Stimulated activated naive B cell treated with anti-CD40 and anti-IgM and Interleukin-4, amounts not matched to agents 10 μg/mL and 1 μg/mL and 100 μg/mL, for 72 hours (primary cell): ENCODE data around the gene ACP7.

ENCODE experiments used
- ATAC-seq, 2 donors: fragments of 150-1000 bp; cut with Tn5 transposase; replicated peaks; 2 replicates each; pipeline ENCODE4 v1.10.0; 2021; ENCODE audit warnings: moderate library complexity in 1 of 2
- DNase-seq: peaks from one replicate; pipeline ENCODE4 v3.0.0; 2021
- H3K27ac Mint-ChIP-seq: one replicate; pipeline ENCODE4 v1.8.0; 2022; ENCODE audit warnings: mild to moderate bottlenecking, mixed read lengths
- H3K27me3 Mint-ChIP-seq, 2 donors: one replicate each; pipeline ENCODE4 v1.8.0; 2022; ENCODE audit warnings: mixed read lengths in 2 of 2
- H3K36me3 Mint-ChIP-seq, 2 donors: one replicate each; pipeline ENCODE4 v1.8.0; 2022; ENCODE audit warnings: mixed read lengths in 2 of 2, mild to moderate bottlenecking in 1 of 2
- H3K4me1 Mint-ChIP-seq, 2 donors: one replicate each; pipeline ENCODE4 v1.8.0; 2022; ENCODE audit warnings: mixed read lengths in 2 of 2, mild to moderate bottlenecking in 1 of 2
- H3K4me3 Mint-ChIP-seq, 2 donors: one replicate each; pipeline ENCODE4 v1.8.0; 2022; ENCODE audit warnings: mild to moderate bottlenecking in 2 of 2, mixed read lengths in 2 of 2, moderate library complexity in 1 of 2
- H3K9me3 Mint-ChIP-seq, 2 donors: one replicate each; pipeline ENCODE4 v1.8.0; 2022; ENCODE audit warnings: mixed read lengths in 2 of 2, mild to moderate bottlenecking in 1 of 2

The ACP7 gene, protein sequence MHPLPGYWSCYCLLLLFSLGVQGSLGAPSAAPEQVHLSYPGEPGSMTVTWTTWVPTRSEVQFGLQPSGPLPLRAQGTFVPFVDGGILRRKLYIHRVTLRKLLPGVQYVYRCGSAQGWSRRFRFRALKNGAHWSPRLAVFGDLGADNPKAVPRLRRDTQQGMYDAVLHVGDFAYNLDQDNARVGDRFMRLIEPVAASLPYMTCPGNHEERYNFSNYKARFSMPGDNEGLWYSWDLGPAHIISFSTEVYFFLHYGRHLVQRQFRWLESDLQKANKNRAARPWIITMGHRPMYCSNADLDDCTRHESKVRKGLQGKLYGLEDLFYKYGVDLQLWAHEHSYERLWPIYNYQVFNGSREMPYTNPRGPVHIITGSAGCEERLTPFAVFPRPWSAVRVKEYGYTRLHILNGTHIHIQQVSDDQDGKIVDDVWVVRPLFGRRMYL

GRCh38 chr19:39083983-39084731 lies at the start of gene ACP7:
TSS of gene ACP7 (plus strand) at chr19:39084368. CDS start at chr19:39085270, 902 bp downstream.
- Mint-ChIP-seq H3K27ac (peak within 1 kb of the TSS; percentile 56), H3K27me3 (peaks cover 47 to 49% of the 10 kb centered on the region in 2 donors), H3K4me1 (peaks cover 8 to 20% of the 10 kb centered on the region in 2 donors), H3K9me3 (no peaks in the 10 kb centered on the region), H3K4me3 (peak within 1 kb of the TSS in 1 of 2 donors; percentile 19), H3K36me3 (no peaks in the 10 kb centered on the region)
- DNase-seq (no peak), ATAC-seq (no peak)

DNA sequence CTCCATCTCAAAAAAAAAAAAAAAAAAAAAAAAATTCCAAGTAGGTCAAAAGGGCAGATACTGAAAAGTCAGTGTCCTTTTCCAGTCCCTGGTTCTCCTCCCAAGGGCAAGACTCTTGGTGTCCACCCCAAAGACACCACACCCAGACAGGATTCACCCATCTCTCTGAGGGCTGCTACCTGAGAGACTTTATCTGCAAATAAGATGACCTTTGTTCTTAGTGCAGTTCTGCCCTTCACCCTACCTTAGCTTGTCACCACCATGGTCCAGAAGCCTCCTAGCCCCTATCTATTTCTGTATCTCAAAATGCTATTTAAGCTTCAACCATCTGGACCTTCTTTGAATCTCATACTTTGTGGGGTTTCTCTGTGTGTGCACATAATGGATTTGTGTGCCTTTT lies 47.6 kb upstream of the ACP7 start:
- Mint-ChIP-seq H3K27ac (no peak overlapping the region), H3K27me3 (peaks cover 15 to 41% of the 10 kb centered on the region in 2 donors), H3K4me3 (no peak overlapping the region), H3K36me3 (peaks cover 0 to 3% of the 10 kb centered on the region in 2 donors), H3K4me1 (peaks cover 7 to 9% of the 10 kb centered on the region in 2 donors), H3K9me3 (peaks cover 2 to 3% of the 10 kb centered on the region in 2 donors)
- DNase-seq (no peak), ATAC-seq (no peak)

- H3K36me3 Mint-ChIP-seq: peaks cover 0 to 3% of the 10 kb centered on the region in 2 donors
- H3K27me3 Mint-ChIP-seq: peaks cover 15 to 40% of the 10 kb centered on the region in 2 donors
- H3K9me3 Mint-ChIP-seq: peaks cover 2 to 3% of the 10 kb centered on the region in 2 donors
- H3K27ac Mint-ChIP-seq: no peak overlapping the region
- DNase-seq: no peak
- H3K4me1 Mint-ChIP-seq: peaks cover 6 to 9% of the 10 kb centered on the region in 2 donors
- no peak overlapping the region for H3K4me3 Mint-ChIP-seq
- no peak for ATAC-seq
Measured at GRCh38 chr19:39037194-39037593, 47.0 kb upstream of the ACP7 start.

DNA sequence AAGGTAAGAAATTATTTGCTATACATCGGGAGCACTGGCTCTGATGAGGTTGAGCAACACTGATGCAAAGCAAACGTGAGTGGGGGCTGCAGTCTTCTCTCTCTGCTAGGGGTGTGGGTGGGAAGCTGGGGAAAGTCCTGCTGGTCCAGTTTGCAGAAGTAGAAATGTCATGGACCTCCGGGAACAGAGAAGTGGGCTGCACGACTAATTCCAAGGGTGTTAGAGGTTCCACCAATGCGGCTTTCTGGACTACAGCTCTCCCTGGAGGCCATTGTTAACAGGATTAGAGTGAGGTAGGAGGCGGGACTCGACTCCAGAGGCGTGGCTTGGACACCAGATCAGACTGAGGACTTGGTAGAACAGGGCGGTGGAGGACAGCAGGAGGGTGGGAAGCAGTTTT lies 46.1 kb upstream of the ACP7 start:
- no peak overlapping the region for H3K4me3 Mint-ChIP-seq
- H3K27ac Mint-ChIP-seq: no peak overlapping the region
- peaks cover 0 to 6% of the 10 kb centered on the region in 2 donors for H3K4me1 Mint-ChIP-seq
- ATAC-seq (peak in 1 of 2 donors; percentile 64), DNase-seq (no peak)
- H3K27me3 Mint-ChIP-seq: peaks cover 11 to 31% of the 10 kb centered on the region in 2 donors
- peaks cover 2 to 3% of the 10 kb centered on the region in 2 donors for H3K9me3 Mint-ChIP-seq
- H3K36me3 Mint-ChIP-seq: peaks cover 0 to 3% of the 10 kb centered on the region in 2 donors

- DNase-seq (no peak), ATAC-seq (no peak)
- Mint-ChIP-seq H3K27ac (no peak overlapping the region), H3K4me1 (no peaks in the 10 kb centered on the region), H3K9me3 (peaks cover 10 to 12% of the 10 kb centered on the region in 2 donors), H3K36me3 (peaks cover 0 to 3% of the 10 kb centered on the region in 2 donors), H3K27me3 (peaks cover 20 to 34% of the 10 kb centered on the region in 2 donors), H3K4me3 (no peak overlapping the region)
Measured at GRCh38 chr19:39045506-39045905, 38.7 kb upstream of the ACP7 start.

- Mint-ChIP-seq H3K4me1 (no peaks in the 10 kb centered on the region), H3K4me3 (no peak overlapping the region), H3K27me3 (peaks cover 20 to 31% of the 10 kb centered on the region in 2 donors), H3K27ac (no peak overlapping the region), H3K36me3 (peaks cover 0 to under 1% of the 10 kb centered on the region in 2 donors), H3K9me3 (peaks cover 8 to 9% of the 10 kb centered on the region in 2 donors)
- DNase-seq: no peak
- ATAC-seq: no peak
Measured at GRCh38 chr19:39046037-39046821, 37.9 kb upstream of the ACP7 start.

GRCh38 chr19:39047073-39047472 lies 37.1 kb upstream of the ACP7 start:
- H3K36me3 Mint-ChIP-seq: no peaks in the 10 kb centered on the region
- ATAC-seq: no peak
- DNase-seq: no peak
- H3K4me1 Mint-ChIP-seq: no peaks in the 10 kb centered on the region
- H3K4me3 Mint-ChIP-seq: no peak overlapping the region
- H3K27ac Mint-ChIP-seq: no peak overlapping the region
- H3K27me3 Mint-ChIP-seq: peaks cover 20 to 33% of the 10 kb centered on the region in 2 donors
- H3K9me3 Mint-ChIP-seq: peaks cover 8 to 9% of the 10 kb centered on the region in 2 donors

DNA sequence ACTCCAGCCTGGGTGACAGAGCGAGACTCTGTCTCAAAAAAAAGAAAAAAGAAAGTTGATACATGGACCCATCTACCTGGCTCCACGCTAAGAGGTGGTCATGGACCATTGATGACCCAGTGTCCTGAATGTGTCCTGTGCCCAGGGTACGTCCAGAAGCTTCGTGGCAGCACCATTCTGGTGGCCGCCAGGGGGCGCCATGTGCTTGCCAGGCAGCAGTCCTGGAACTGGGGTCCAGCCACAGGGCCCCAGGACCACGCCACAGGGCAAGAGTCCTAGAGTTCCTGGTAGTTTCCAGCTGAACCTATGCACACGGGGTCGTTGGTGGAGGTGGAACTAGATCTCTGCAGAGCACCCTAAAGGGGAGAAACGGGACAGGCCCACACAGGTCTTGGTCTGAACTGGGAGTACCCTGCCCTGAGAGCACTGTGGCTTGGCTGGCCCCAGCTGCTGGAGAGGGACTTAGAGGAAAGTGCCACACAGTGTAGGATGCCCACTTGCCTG lies 31.9 kb upstream of the ACP7 start:
- DNase-seq (peak; percentile 29), ATAC-seq (peak; percentile 68 to 77)
- Mint-ChIP-seq H3K4me1 (no peaks in the 10 kb centered on the region), H3K27me3 (peaks cover 9 to 30% of the 10 kb centered on the region in 2 donors), H3K9me3 (peaks cover 0 to 2% of the 10 kb centered on the region in 2 donors), H3K36me3 (no peaks in the 10 kb centered on the region), H3K27ac (no peak overlapping the region), H3K4me3 (no peak overlapping the region)

GRCh38 chr19:39052846-39053245 lies 31.3 kb upstream of the ACP7 start:
- Mint-ChIP-seq H3K9me3 (peaks cover 0 to 5% of the 10 kb centered on the region in 2 donors), H3K4me1 (no peaks in the 10 kb centered on the region), H3K4me3 (no peak overlapping the region), H3K27ac (no peak overlapping the region), H3K36me3 (no peaks in the 10 kb centered on the region), H3K27me3 (peaks cover 5 to 30% of the 10 kb centered on the region in 2 donors)
- ATAC-seq: no peak
- DNase-seq: no peak

GRCh38 chr19:39053276-39054090 lies 30.7 kb upstream of the ACP7 start:
- Mint-ChIP-seq H3K36me3 (no peaks in the 10 kb centered on the region), H3K4me3 (no peak overlapping the region), H3K9me3 (peaks cover 0 to 5% of the 10 kb centered on the region in 2 donors), H3K4me1 (no peaks in the 10 kb centered on the region), H3K27ac (no peak overlapping the region), H3K27me3 (peaks cover 4 to 28% of the 10 kb centered on the region in 2 donors)
- ATAC-seq: no peak
- no peak for DNase-seq

- Mint-ChIP-seq H3K4me1 (no peaks in the 10 kb centered on the region), H3K9me3 (peaks cover 0 to 5% of the 10 kb centered on the region in 2 donors), H3K36me3 (no peaks in the 10 kb centered on the region), H3K27me3 (peaks cover 3 to 24% of the 10 kb centered on the region in 2 donors), H3K4me3 (no peak overlapping the region), H3K27ac (no peak overlapping the region)
- ATAC-seq: no peak
- no peak for DNase-seq
Measured at GRCh38 chr19:39054091-39054470, 30.1 kb upstream of the ACP7 start.

- Mint-ChIP-seq H3K27ac (no peak overlapping the region), H3K36me3 (no peaks in the 10 kb centered on the region), H3K9me3 (peaks cover 0 to 8% of the 10 kb centered on the region in 2 donors), H3K27me3 (peaks cover 4 to 24% of the 10 kb centered on the region in 2 donors), H3K4me3 (no peak overlapping the region), H3K4me1 (no peaks in the 10 kb centered on the region)
- ATAC-seq (no peak), DNase-seq (no peak)
Measured at GRCh38 chr19:39057615-39058014, 26.6 kb upstream of the ACP7 start.

GRCh38 chr19:39059302-39059701 lies 24.9 kb upstream of the ACP7 start:
- DNase-seq (no peak), ATAC-seq (no peak)
- Mint-ChIP-seq H3K36me3 (no peaks in the 10 kb centered on the region), H3K27ac (no peak overlapping the region), H3K9me3 (peaks cover 0 to 8% of the 10 kb centered on the region in 2 donors), H3K4me3 (no peak overlapping the region), H3K27me3 (peaks cover 4 to 21% of the 10 kb centered on the region in 2 donors), H3K4me1 (no peaks in the 10 kb centered on the region)
